Thoracic aorta (tissue), 2 donors: Measurements from ENCODE around the gene RIIAD1. TPM values are rescaled to one million over a fixed set of nuclear protein-coding genes. Genes with fewer than 3 reads are reported as not detected.
A peak's percentile ranks its signal among the peaks of the same experiment; 100 is the strongest.

Experiments used
- ATAC-seq: fragments of 150-250 bp; one replicate; pipeline ENCODE4 v1.8.0; 2017; ENCODE audit warnings: low read depth; ENCODE audit not compliant: insufficient number of reproducible peaks, low FRiP score
- DNase-seq: peaks from one replicate; pipeline ENCODE4 v3.0.0-alpha.2; 2020; ENCODE audit warnings: low spot score
- H3K27ac ChIP-seq, 2 donors: fragments of 200-600 bp; sonication (generic); 1 replicate in 1 of 2; 2 replicates in 1 of 2; pipeline ENCODE4 v1.5.1; 2016; ENCODE audit warnings: mild to moderate bottlenecking in 2 of 2, moderate library complexity in 2 of 2
- H3K27me3 ChIP-seq: fragments of 200-600 bp; sonication (generic); replicated peaks from 2 replicates; pipeline ENCODE4 v1.6.0; 2016; ENCODE audit warnings: mild to moderate bottlenecking; ENCODE audit not compliant: insufficient read depth
- H3K36me3 ChIP-seq: fragments of 200-600 bp; sonication (generic); one replicate; pipeline ENCODE4 v1.5.1; 2016
- H3K4me1 ChIP-seq, 2 donors: fragments of 200-600 bp; sonication (generic); 1 replicate in 1 of 2; 2 replicates in 1 of 2; pipeline versions ENCODE4 v1.5.1 to v1.6.0; 2016; ENCODE audit warnings: low read depth in 2 of 2, mild to moderate bottlenecking in 1 of 2; ENCODE audit not compliant: control insufficient read depth in 1 of 2
- H3K4me3 ChIP-seq: fragments of 200-600 bp; sonication (generic); 2 replicates; pipeline ENCODE4 v1.5.1; 2016; ENCODE audit warnings: mild to moderate bottlenecking
- H3K9me3 ChIP-seq: fragments of 200-600 bp; sonication (generic); 2 replicates; pipeline ENCODE4 v1.5.1; 2016
- total RNA-seq, 2 donors: library from RNA; depleted of rRNA; stranded (reverse); fragments of >200 nt; gene quantifications; one replicate each; pipeline versions ENCODE4 v1.1.0 to v1.2.3, GENCODE V29; 2016
- TF ChIP-seq, protein P1 (sequence below): fragments of 200-600 bp; sonication (generic); IDR thresholded peaks from one replicate; pipeline ENCODE4 v1.5.1; 2019; ENCODE audit warnings: antibody characterized with exemption

The RIIAD1 gene
- total RNA-seq, 2 donors from 2014 or later, result not detected

GRCh38 chr1:151715726-151716404 is 5.5 kb upstream of the RIIAD1 start:
- H3K4me3 ChIP-seq, result no peak overlapping the region

DNA sequence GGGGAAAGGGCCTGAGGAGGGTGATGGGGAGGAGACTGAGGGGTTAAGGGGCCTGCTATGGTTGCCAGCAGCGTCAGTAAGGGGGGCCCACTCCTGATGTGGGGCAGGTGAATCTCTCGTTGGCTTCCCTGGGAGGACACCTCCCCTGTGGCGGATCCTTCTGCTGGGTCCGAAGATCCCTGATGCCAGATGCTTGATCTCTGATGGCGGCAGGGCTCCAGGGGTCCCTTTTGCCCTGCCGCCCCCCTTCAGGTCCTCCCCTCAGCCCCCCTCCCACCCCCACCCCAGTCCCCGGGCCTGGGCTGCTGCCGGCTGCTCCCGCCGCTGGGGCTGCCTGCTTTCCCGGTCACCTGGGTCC is 4.9 kb upstream of the RIIAD1 start:
- TF ChIP-seq, protein P1, sequence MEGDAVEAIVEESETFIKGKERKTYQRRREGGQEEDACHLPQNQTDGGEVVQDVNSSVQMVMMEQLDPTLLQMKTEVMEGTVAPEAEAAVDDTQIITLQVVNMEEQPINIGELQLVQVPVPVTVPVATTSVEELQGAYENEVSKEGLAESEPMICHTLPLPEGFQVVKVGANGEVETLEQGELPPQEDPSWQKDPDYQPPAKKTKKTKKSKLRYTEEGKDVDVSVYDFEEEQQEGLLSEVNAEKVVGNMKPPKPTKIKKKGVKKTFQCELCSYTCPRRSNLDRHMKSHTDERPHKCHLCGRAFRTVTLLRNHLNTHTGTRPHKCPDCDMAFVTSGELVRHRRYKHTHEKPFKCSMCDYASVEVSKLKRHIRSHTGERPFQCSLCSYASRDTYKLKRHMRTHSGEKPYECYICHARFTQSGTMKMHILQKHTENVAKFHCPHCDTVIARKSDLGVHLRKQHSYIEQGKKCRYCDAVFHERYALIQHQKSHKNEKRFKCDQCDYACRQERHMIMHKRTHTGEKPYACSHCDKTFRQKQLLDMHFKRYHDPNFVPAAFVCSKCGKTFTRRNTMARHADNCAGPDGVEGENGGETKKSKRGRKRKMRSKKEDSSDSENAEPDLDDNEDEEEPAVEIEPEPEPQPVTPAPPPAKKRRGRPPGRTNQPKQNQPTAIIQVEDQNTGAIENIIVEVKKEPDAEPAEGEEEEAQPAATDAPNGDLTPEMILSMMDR, result no peak
- H3K27me3 ChIP-seq, result no peaks in the 10 kb centered on the region
- DNase-seq (no peak), ATAC-seq (no peak)
- H3K4me1 ChIP-seq, result peaks cover 3 to 28% of the 10 kb centered on the region in 2 donors
- H3K36me3 ChIP-seq, result no peaks in the 10 kb centered on the region
- no peak overlapping the region for H3K27ac ChIP-seq
- H3K4me3 ChIP-seq, result no peak overlapping the region
- H3K9me3 ChIP-seq, result no peaks in the 10 kb centered on the region

More at GRCh38 chr1:151715726-151716404, 5.5 kb upstream of the RIIAD1 start:
- Histone ChIP-seq H3K27me3 (no peaks in the 10 kb centered on the region), H3K36me3 (no peaks in the 10 kb centered on the region), H3K4me1 (peaks cover 3 to 27% of the 10 kb centered on the region in 2 donors), H3K27ac (no peak overlapping the region), H3K9me3 (no peaks in the 10 kb centered on the region)
- TF ChIP-seq, protein P1, result no peak
- ATAC-seq (no peak), DNase-seq (no peak)

GRCh38 chr1:151716771-151717631 is 4.3 kb upstream of the RIIAD1 start, which contains the start of gene CELF3:
TSS of gene CELF3 (minus strand) at chr1:151716803. CDS start at chr1:151716020, 783 bp downstream.
- TF ChIP-seq, protein P1, result no peak
- DNase-seq, result no peak
- no peak for ATAC-seq
- no peaks in the 10 kb centered on the region for H3K9me3 ChIP-seq
- no peaks in the 10 kb centered on the region for H3K36me3 ChIP-seq
- no peaks in the 10 kb centered on the region for H3K27me3 ChIP-seq
- H3K4me3 ChIP-seq, result peak within 1 kb of the TSS; percentile 49
- H3K4me1 ChIP-seq, result peaks cover 8 to 34% of the 10 kb centered on the region in 2 donors
- H3K27ac ChIP-seq, result no peak within 1 kb of the TSS

GRCh38 chr1:151718011-151718431 is 3.3 kb upstream of the RIIAD1 start:
- Histone ChIP-seq H3K36me3 (no peaks in the 10 kb centered on the region), H3K27ac (no peak overlapping the region), H3K4me1 (peaks cover 8 to 35% of the 10 kb centered on the region in 2 donors), H3K27me3 (no peaks in the 10 kb centered on the region), H3K9me3 (no peaks in the 10 kb centered on the region), H3K4me3 (no peak overlapping the region)
- TF ChIP-seq, protein P1, result no peak
- ATAC-seq (no peak), DNase-seq (no peak)

GRCh38 chr1:151718666-151719065 is 2.7 kb upstream of the RIIAD1 start:
- no peak for DNase-seq
- Histone ChIP-seq H3K4me3 (no peak overlapping the region), H3K9me3 (no peaks in the 10 kb centered on the region), H3K27ac (no peak overlapping the region), H3K27me3 (no peaks in the 10 kb centered on the region), H3K4me1 (peaks cover 8 to 35% of the 10 kb centered on the region in 2 donors), H3K36me3 (no peaks in the 10 kb centered on the region)
- ATAC-seq, result no peak
- TF ChIP-seq, protein P1, result no peak
